KOPT-K1 (cell line): ENCODE results near the gene RPL11.
"Not testable (repeated sequence)": the region's sequence is repeated elsewhere in the genome, so short reads cannot be mapped to it uniquely, and the experiment has no call there.

Experiments
- H3K27ac ChIP-seq: fragments of 200-600 bp; sonication (generic); 2 replicates; pipeline ENCODE4 v1.5.1; 2016; ENCODE audit warnings: antibody characterized with exemption, mild to moderate bottlenecking, low read depth, low read length; ENCODE audit not compliant: poor library complexity, severe bottlenecking
- H3K36me3 ChIP-seq: fragments of 200-600 bp; sonication (generic); 2 replicates; pipeline ENCODE4 v1.5.1; 2017; ENCODE audit warnings: antibody characterized with exemption, mild to moderate bottlenecking, low read length, moderate library complexity; ENCODE audit not compliant: insufficient read depth
- H3K9me3 ChIP-seq: fragments of 200-600 bp; sonication (generic); 2 replicates; pipeline ENCODE4 v1.5.1; 2017; ENCODE audit warnings: antibody characterized with exemption, low read length, mild to moderate bottlenecking; ENCODE audit not compliant: insufficient read depth, poor library complexity, severe bottlenecking

The RPL11 gene

GRCh38 chr1:23667411-23667810 is 24.2 kb upstream of the RPL11 start:
- no peaks in the 10 kb centered on the region for H3K36me3 ChIP-seq
- no peak overlapping the region for H3K27ac ChIP-seq
- no peaks in the 10 kb centered on the region for H3K9me3 ChIP-seq

DNA sequence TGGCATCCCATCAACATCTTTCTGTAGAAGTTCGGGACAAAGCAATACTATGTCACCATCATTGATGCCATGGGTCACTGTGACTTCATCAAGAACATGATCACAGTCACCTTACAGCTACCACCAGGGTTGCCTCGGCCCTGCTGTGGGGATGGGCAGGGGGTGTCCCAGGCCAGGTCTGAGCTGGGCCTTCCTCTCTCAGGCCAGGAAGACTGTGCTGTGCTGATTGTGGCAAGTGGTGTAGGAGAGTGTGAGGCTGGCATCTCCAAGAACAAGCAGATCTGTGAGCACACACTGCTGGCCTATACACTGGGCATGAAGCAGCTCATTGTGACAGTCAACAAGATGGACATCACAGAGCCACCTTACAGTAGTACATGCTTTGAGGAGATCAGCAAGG is 20.9 kb upstream of the RPL11 start:
- Histone ChIP-seq H3K9me3 (no peaks in the 10 kb centered on the region), H3K36me3 (no peaks in the 10 kb centered on the region), H3K27ac (no peak overlapping the region)

DNA sequence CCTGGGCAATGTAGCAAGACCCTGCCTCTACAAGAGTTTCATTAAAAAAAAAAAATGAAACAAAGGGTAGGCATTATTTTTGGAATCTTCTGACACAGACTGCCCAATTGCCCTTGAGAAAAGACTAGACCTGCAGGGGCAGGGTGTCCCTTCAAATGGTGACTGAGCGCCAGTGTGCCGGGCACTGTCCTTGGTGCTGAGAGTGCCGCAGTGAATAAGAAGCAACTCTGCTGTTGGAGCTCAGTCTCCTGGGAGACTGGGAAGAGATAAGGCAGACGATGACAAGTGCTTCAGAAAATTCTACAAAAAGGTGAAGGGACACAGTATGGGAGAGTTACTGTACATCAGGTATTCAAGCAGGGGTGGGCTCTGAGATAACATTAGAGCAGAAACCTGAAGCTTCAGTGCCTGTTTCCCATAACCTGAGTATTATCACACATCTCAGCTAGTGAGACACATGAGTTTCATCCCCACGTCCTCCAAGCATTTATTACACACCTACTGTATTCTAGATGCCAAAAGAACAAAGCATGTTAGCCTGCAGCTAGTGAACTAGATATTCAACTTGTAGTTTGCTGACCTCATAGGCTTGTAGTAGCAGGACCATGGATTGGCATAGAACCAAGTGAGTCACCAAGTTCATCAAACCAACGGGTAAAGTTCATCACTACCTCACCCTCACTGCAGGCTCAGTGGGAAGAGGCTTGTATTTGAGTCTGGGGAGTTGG is 18.4 kb upstream of the RPL11 start:
- Histone ChIP-seq H3K27ac (no peak overlapping the region), H3K9me3 (no peaks in the 10 kb centered on the region), H3K36me3 (no peaks in the 10 kb centered on the region)

DNA sequence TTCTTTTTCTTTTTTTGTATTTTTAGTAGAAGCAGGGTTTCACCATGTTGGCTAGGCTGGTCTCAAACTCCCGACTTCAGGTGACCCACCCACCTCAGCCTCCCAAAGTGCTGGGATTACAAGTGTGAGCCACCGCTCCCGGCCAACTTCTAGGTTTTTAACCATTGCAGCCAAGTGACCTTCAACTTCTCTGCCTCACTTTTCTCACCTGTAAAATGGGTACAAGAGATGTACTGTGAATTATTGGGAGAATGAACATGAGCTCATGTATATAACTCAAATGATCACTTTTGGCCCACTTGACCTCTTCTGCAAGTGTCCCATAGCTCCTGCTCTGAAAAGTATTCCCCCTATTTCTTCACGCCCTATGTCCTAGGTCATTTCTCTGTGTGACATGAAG is 11.8 kb upstream of the RPL11 start:
- Histone ChIP-seq H3K36me3 (no peaks in the 10 kb centered on the region), H3K27ac (no peak overlapping the region), H3K9me3 (no peaks in the 10 kb centered on the region)

GRCh38 chr1:23682946-23683345 is 8.7 kb upstream of the RPL11 start:
- H3K36me3 ChIP-seq: no peaks in the 10 kb centered on the region
- no peak overlapping the region for H3K27ac ChIP-seq
- H3K9me3 ChIP-seq: no peaks in the 10 kb centered on the region

DNA sequence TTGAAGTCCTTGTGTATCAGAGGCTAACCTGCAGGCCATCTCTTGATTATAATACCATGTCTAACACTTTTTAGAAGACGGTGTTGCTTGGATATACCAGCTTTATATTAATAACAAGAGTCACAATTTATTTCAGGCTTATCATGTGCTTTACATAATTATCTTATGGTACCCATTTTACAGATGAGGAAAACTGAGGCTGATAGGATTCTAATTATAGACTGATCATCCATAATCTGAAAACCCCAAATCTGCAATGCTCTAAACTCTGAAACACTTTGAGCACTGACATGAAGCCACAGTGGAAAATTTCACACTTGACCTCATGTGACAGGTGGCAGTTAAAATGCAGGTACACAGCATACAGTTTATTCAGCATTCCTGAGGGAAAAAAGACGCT is 7.2 kb upstream of the RPL11 start:
- Histone ChIP-seq H3K36me3 (no peaks in the 10 kb centered on the region), H3K27ac (no peak overlapping the region), H3K9me3 (no peaks in the 10 kb centered on the region)

GRCh38 chr1:23685197-23685596 is 6.4 kb upstream of the RPL11 start:
- not testable (repeated sequence) for H3K27ac ChIP-seq

DNA sequence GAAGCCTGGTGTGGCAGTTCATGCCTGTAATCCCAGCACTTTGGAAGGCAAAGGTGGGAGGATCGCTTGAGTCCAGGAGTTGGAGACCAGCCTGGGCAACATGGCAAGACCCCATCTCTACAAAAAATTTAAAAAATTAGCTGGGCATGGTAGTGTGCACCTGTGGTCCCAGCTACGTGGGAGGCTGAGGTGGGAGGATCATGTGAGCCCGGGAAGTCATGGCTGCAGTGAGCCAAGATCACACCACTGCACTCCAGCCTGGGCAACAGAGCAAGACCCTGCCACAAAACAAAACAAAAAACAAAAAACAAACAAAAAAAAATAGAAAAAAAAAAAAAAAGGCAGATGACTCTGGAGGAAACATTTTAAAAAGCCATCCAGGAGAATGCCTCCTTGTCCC is 3.9 kb upstream of the RPL11 start:
- H3K36me3 ChIP-seq, H3K9me3 ChIP-seq, H3K27ac ChIP-seq: not testable (repeated sequence)

More at GRCh38 chr1:23685197-23685596, 6.4 kb upstream of the RPL11 start:
- H3K36me3 ChIP-seq, H3K9me3 ChIP-seq: not testable (repeated sequence)

DNA sequence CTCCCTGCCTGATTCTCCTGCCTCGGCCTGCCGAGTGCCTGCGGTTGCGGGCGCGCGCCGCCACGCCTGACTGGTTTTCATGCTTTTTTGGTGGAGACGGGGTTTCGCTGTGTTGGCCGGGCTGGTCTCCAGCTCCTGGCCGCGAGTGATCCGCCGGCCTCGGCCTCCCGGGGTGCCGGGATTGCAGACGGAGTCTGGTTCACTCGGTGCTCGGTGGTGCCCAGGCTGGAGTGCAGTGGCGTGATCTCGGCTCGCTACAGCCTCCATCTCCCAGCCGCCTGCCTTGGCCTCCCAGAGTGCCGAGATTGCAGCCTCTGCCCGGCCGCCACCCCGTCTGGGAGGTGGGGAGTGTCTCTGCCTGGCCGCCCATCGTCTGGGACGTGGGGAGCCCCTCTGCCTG is 3.3 kb upstream of the RPL11 start:
- H3K36me3 ChIP-seq: peaks cover 13% of the 10 kb centered on the region
- H3K27ac ChIP-seq, H3K9me3 ChIP-seq: not testable (repeated sequence)

GRCh38 chr1:23692308-23692871 is 784 bp downstream of the RPL11 start:
- Histone ChIP-seq H3K27ac (peak overlapping the region; percentile 77), H3K36me3 (peaks cover 54% of the 10 kb centered on the region), H3K9me3 (no peaks in the 10 kb centered on the region)

GRCh38 chr1:23693599-23693998 is 2.0 kb downstream of the RPL11 start:
- H3K9me3 ChIP-seq: no peaks in the 10 kb centered on the region
- H3K27ac ChIP-seq: no peak overlapping the region
- peaks cover 66% of the 10 kb centered on the region for H3K36me3 ChIP-seq

DNA sequence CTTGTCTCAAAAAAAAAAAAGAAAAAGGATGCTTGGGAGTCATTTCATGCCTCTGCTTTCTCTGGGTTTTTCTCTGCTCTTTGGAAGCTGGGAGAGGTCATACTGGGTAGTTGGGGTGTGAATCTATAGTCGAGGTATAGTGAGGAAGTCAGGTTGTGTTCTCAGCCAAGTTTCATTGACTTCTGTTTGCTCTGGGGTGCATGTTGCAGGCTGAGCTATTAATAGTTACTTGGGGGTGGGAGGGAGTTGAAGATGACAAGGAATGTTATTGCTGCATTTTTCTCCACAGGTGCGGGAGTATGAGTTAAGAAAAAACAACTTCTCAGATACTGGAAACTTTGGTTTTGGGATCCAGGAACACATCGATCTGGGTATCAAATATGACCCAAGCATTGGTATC is 2.8 kb downstream of the RPL11 start:
- Histone ChIP-seq H3K9me3 (no peaks in the 10 kb centered on the region), H3K27ac (no peak overlapping the region), H3K36me3 (peaks cover 74% of the 10 kb centered on the region)

GRCh38 chr1:23695667-23696066 is 4.1 kb downstream of the RPL11 start:
- peaks cover 87% of the 10 kb centered on the region for H3K36me3 ChIP-seq
- no peaks in the 10 kb centered on the region for H3K9me3 ChIP-seq
- no peak overlapping the region for H3K27ac ChIP-seq

- Histone ChIP-seq H3K9me3 (no peaks in the 10 kb centered on the region), H3K36me3 (peaks cover 95% of the 10 kb centered on the region), H3K27ac (no peak overlapping the region)
These were observed 4.9 kb downstream of the RPL11 start for GRCh38 chr1:23696335-23696989.

DNA sequence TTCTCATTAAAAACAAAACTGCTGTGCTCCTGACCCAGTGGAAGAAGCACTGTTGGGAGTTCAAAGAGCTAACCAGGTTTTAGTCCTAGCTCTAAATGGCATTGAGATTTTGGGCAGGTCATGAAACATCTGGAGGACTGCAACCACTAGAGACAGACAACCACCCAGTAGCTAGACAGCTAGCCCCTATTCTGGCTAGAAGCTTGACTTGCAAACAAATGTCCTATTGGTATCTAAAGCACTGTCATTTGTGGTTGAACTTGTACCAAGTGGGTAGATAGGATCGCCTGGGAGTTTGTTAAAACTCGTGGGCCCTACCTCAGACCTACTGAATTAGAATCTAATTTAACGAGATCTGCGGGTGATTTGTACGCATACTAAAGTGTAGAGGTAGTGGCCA is 6.9 kb downstream of the RPL11 start:
- H3K36me3 ChIP-seq: peaks cover 99% of the 10 kb centered on the region
- H3K9me3 ChIP-seq: no peaks in the 10 kb centered on the region
- H3K27ac ChIP-seq: no peak overlapping the region
